Mesothelial cell of epicardium (in vitro differentiated cells): Measurements from ENCODE around the gene DMC1. TPM values are rescaled to one million over a fixed set of nuclear protein-coding genes. Genes with fewer than 3 reads are reported as not detected.
"Not testable (repeated sequence)": the region's sequence is repeated elsewhere in the genome, so short reads cannot be mapped to it uniquely, and the experiment has no call there.

Source experiments
- DNase-seq, 2 experiments: peaks; one replicate each; pipeline ENCODE4 v3.0.0; 2021; ENCODE audit warnings: low spot score in 2 of 2; ENCODE audit not compliant: unreplicated experiment in 2 of 2
- H3K27ac Mint-ChIP-seq: 2 replicates; pipeline ENCODE4 v1.8.0; 2021; ENCODE audit warnings: mixed read lengths
- H3K27me3 Mint-ChIP-seq: 2 replicates; pipeline ENCODE4 v1.8.0; 2021; ENCODE audit warnings: low read depth, mixed read lengths
- H3K36me3 Mint-ChIP-seq: 2 replicates; pipeline ENCODE4 v1.8.0; 2021; ENCODE audit warnings: mixed read lengths
- H3K4me1 Mint-ChIP-seq: 2 replicates; pipeline ENCODE4 v1.8.0; 2021; ENCODE audit warnings: mixed read lengths
- H3K4me3 Mint-ChIP-seq: 2 replicates; pipeline ENCODE4 v1.8.0; 2021; ENCODE audit warnings: mild to moderate bottlenecking, moderate library complexity, mixed read lengths
- H3K9me3 Mint-ChIP-seq: 2 replicates; pipeline ENCODE4 v1.8.0; 2021; ENCODE audit warnings: mixed read lengths
- total RNA-seq: library from RNA; stranded (reverse); gene quantifications from 3 replicates; pipeline ENCODE4 v1.2.1, GENCODE V29; 2021
- TF ChIP-seq, protein P1 (sequence below): fragments of 200-600 bp; sonication (generic); IDR thresholded peaks from one replicate; pipeline ENCODE4 v1.5.0; 2021; ENCODE audit warnings: antibody characterized with exemption; ENCODE audit not compliant: unreplicated experiment

DMC1 gene
- total RNA-seq, 1 donor from 2014 or later = 2.8 TPM

DNA sequence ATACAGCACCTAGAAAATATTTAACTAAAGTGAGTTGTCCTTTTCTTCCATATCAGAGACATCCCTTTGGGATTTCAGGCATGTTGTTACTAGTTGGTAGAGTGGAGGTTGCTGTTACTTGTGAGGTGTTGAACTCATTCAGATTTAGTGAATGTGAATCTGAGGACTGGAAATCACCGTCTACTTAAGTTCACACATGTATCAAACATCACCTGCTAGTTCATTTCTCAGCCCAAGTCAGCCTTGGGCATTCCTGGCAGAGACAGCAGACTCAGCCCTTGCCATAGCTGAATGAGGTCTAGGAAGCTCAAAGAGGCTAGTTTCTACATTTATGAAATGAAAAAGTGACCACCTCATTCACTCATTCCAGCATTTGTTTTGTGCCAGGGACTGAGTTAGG, 92.4 kb downstream of the DMC1 start:
- Mint-ChIP-seq H3K27me3 (no peaks in the 10 kb centered on the region), H3K4me3 (no peak overlapping the region), H3K4me1 (no peaks in the 10 kb centered on the region), H3K9me3 (no peaks in the 10 kb centered on the region), H3K36me3 (peaks cover 18% of the 10 kb centered on the region), H3K27ac (peak overlapping the region; percentile 45)
- DNase-seq = no peak
- TF ChIP-seq, protein P1, sequence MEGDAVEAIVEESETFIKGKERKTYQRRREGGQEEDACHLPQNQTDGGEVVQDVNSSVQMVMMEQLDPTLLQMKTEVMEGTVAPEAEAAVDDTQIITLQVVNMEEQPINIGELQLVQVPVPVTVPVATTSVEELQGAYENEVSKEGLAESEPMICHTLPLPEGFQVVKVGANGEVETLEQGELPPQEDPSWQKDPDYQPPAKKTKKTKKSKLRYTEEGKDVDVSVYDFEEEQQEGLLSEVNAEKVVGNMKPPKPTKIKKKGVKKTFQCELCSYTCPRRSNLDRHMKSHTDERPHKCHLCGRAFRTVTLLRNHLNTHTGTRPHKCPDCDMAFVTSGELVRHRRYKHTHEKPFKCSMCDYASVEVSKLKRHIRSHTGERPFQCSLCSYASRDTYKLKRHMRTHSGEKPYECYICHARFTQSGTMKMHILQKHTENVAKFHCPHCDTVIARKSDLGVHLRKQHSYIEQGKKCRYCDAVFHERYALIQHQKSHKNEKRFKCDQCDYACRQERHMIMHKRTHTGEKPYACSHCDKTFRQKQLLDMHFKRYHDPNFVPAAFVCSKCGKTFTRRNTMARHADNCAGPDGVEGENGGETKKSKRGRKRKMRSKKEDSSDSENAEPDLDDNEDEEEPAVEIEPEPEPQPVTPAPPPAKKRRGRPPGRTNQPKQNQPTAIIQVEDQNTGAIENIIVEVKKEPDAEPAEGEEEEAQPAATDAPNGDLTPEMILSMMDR = no peak

DNA sequence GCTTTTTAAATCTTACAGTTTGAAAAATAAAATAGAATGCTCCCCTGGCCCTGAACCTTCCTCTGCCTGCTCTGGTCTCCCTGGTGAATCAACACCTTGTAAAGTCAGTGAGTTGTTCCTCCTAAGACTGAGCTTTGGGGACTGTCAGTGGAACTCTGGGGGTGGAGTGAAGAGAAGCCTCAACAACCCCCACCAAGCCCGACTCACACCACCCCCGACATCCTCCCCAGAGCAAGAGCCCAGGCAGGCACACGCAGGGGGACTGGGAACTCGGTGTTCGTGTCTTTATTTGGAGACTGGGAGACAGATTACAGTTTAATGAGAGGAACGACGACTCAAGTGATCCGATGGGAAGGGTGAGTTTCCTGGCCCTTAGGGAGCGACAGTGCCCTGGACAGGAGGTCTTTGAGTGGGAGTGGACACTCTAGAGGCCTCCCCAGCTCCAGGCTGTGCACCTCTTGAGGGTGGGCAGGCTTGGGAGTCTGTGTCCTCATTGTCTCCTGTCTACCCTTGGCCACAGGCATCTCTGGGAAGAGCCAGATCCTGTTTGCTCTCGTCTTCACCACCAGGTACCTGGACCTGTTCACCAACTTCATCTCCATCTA, 95.9 kb downstream of the DMC1 start:
- no peaks in the 10 kb centered on the region for H3K27me3 Mint-ChIP-seq
- peaks cover 4% of the 10 kb centered on the region for H3K36me3 Mint-ChIP-seq
- TF ChIP-seq, protein P1 = no peak
- H3K4me1 Mint-ChIP-seq = peaks cover 2% of the 10 kb centered on the region
- no peaks in the 10 kb centered on the region for H3K9me3 Mint-ChIP-seq
- H3K27ac Mint-ChIP-seq = no peak overlapping the region
- DNase-seq = no peak
- no peak overlapping the region for H3K4me3 Mint-ChIP-seq

DNA sequence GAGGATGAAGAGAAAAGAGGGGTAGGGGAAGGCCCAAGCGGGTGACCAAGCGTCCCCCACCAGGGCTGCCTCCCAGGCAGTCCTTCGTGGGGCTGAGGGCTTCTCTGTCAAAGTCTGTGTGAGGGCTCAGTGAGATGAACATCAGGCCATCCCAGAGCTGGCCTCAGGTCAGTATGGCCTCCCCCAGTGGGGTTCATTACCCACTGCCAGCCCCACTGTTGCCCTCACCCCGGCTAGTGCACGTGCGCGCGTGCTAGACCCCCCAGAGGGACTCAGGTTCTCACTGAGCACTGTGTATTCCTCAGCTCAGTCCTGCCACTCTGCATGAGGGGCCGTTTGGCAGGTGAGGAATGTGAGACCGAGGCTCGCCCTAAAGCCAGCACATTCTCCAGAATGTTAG, 98.7 kb downstream of the DMC1 start:
- no peak overlapping the region for H3K4me3 Mint-ChIP-seq
- H3K36me3 Mint-ChIP-seq = no peaks in the 10 kb centered on the region
- H3K27me3 Mint-ChIP-seq = peaks cover 6% of the 10 kb centered on the region
- peaks cover 13% of the 10 kb centered on the region for H3K4me1 Mint-ChIP-seq
- DNase-seq = no peak
- TF ChIP-seq, protein P1 = no peak
- H3K9me3 Mint-ChIP-seq = no peaks in the 10 kb centered on the region
- no peak overlapping the region for H3K27ac Mint-ChIP-seq

DNA sequence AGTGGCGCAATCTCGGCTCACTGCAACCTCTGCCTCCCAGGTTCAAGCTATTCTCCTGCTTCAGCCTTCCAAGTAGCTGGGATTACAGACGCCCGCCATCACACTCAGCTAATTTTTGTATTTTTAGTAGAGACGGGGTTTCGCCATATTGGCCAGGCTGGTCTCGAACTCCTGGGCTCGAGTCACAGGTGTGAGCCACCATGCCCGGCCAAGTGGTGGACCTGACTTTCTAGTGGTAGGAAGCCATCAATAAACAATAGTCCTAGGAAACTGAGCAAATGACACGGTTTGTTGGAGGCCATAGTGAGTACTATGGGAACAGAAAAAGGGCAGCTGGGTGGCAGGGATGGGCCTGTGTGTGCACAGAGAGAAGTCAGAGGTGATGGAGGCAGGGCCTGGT, 99.8 kb downstream of the DMC1 start:
- H3K36me3 Mint-ChIP-seq, H3K27ac Mint-ChIP-seq, DNase-seq, H3K9me3 Mint-ChIP-seq, H3K27me3 Mint-ChIP-seq: not testable (repeated sequence)
- peaks cover 13% of the 10 kb centered on the region for H3K4me1 Mint-ChIP-seq
- H3K4me3 Mint-ChIP-seq = peak overlapping the region; percentile 26

DNA sequence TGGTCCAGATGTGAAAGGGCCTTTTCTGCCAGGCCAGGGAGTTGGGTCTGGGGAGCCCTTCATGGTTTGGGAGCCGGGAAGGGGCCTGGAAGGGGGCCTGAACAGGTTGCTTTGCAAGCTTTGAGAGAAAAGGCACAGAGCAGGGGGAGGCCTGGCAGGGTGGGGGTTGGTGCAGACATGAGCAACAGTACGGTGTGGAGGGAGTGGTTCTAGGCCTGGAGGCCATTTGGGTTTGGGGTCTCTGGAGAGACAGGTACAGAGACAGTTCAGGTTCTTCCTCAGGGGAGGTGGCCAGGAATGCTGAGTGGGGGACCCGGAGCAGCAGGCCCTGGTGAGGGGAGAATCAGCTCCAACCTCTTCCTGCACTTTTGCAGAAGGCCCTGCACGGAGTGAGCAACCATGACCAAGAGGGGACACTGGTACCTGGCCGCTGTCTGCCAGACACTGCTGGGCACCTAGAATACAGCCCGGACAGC, 100.6 kb downstream of the DMC1 start:
- peaks cover 13% of the 10 kb centered on the region for H3K4me1 Mint-ChIP-seq
- TF ChIP-seq, protein P1 = no peak
- no peaks in the 10 kb centered on the region for H3K9me3 Mint-ChIP-seq
- peaks cover 6% of the 10 kb centered on the region for H3K27me3 Mint-ChIP-seq
- peak overlapping the region; percentile 73 for H3K4me3 Mint-ChIP-seq
- H3K36me3 Mint-ChIP-seq = no peaks in the 10 kb centered on the region
- peak overlapping the region; percentile 39 for H3K27ac Mint-ChIP-seq
- DNase-seq = no peak

Other genes starting within 250 kb of the DMC1 start
- gene KCNJ4, start 115.0 kb downstream of the DMC1 start, total RNA-seq = 2.5 to 2.8 TPM (median 2.6 TPM) in 3 replicates
- gene KDELR3, start 102.1 kb downstream of the DMC1 start, total RNA-seq = 14.5 to 15.6 TPM (median 14.6 TPM) in 3 replicates
- gene DDX17, start 63.9 kb downstream of the DMC1 start, total RNA-seq = 694 to 717 TPM (median 708 TPM) in 3 replicates
- 10.3 to 11.9 TPM (median 11.0 TPM) in 3 replicates for gene FAM227A, start 86.2 kb upstream of the DMC1 start, total RNA-seq
- 38.5 to 40.4 TPM (median 40.0 TPM) in 3 replicates for gene CBY1, start 86.5 kb upstream of the DMC1 start, total RNA-seq
- 59.7 to 68.1 TPM (median 61.4 TPM) in 3 replicates for gene TOMM22, start 111.8 kb upstream of the DMC1 start, total RNA-seq
- 58.4 to 59.6 TPM (median 59.6 TPM) in 3 replicates for gene JOSD1, start 130.8 kb upstream of the DMC1 start, total RNA-seq
- 71.6 to 74.3 TPM (median 73.1 TPM) in 3 replicates for gene GTPBP1, start 135.8 kb upstream of the DMC1 start, total RNA-seq
- 59.8 to 63.0 TPM (median 61.2 TPM) in 3 replicates for gene SUN2, start 185.8 kb upstream of the DMC1 start, total RNA-seq
- 15.9 to 18.0 TPM (median 17.3 TPM) in 3 replicates for gene DNAL4, start 224.0 kb upstream of the DMC1 start, total RNA-seq